GM12878 (cell line): ENCODE results near the gene USP27X. TPM values are rescaled to one million over a fixed set of nuclear protein-coding genes. Genes with fewer than 3 reads are reported as not detected.

ENCODE experiments used
- ATAC-seq: fragments of 200-7000 bp; cut with Tn5 transposase; 3 replicates; pipeline ENCODE4 v1.9.1; 2020; ENCODE audit warnings: mild to moderate bottlenecking, moderate library complexity
- BruUV-seq: library from RNA; stranded (reverse); fragments of 400-500 nt; replicated peaks from 2 replicates; lab custom pipeline; 2021; lab: Mats Ljungman, UMichigan
- CTCF ChIA-PET: fragments of 300-600 bp; sonication (Branson Sonifier 250); formaldehyde crosslinking; extraction: SDS; loops from one replicate; lab custom pipeline; 2021; ENCODE audit warnings: inconsistent platforms; lab: Yijun Ruan, JAX
- POLR2A ChIA-PET: fragments of 350-600 bp; formaldehyde crosslinking; extraction: SDS; loops from one replicate; lab custom pipeline; 2021; ENCODE audit warnings: inconsistent platforms; lab: Charles Lee
- RAD21 ChIA-PET: fragments of 300-600 bp; sonication (Branson Sonifier 250); formaldehyde crosslinking; loops from one replicate; lab custom pipeline; 2023; ENCODE audit warnings: antibody characterized with exemption; ENCODE audit not compliant: unreplicated experiment; lab: Charles Lee
- SMC1A ChIA-PET: fragments of 300-600 bp; sonication (Branson Sonifier 250); formaldehyde crosslinking; loops from one replicate; lab custom pipeline; 2023; ENCODE audit not compliant: unreplicated experiment, uncharacterized antibody; lab: Charles Lee
- DNase-seq: peaks from one replicate; pipeline ENCODE4 v3.0.0-alpha.2; 2011; ENCODE audit warnings: low read depth, low spot score
- FAIRE-seq: peaks from 3 replicates; lab custom pipeline; 2011; peaks lifted over from hg19 to GRCh38; lab: Jason Lieb, UNC
- H2AFZ ChIP-seq: 2 replicates; pipeline ENCODE4 v1.6.0; 2011; ENCODE audit warnings: low read depth, low read length, control low read depth; ENCODE audit not compliant: control insufficient read depth
- H3K27ac ChIP-seq: 2 replicates; pipeline ENCODE4 v1.5.1; 2011; ENCODE audit warnings: control low read depth; ENCODE audit not compliant: control insufficient read depth, insufficient read depth
- H3K27me3 ChIP-seq, 2 experiments: replicated peaks in 1 of 2; 2 replicates each; pipeline versions ENCODE4 v1.6.0 to v1.6.1; 2011; ENCODE audit warnings: low read length in 1 of 2; ENCODE audit not compliant: control insufficient read depth in 2 of 2, insufficient read depth in 2 of 2
- H3K36me3 ChIP-seq, 2 experiments: 2 replicates each; pipeline ENCODE4 v1.5.1; 2011; ENCODE audit warnings: low read length in 1 of 2; ENCODE audit not compliant: control insufficient read depth in 2 of 2, insufficient read depth in 2 of 2
- H3K4me1 ChIP-seq: 2 replicates; pipeline ENCODE4 v1.6.1; 2011; ENCODE audit warnings: mild to moderate bottlenecking, low read length, moderate library complexity, mixed read lengths; ENCODE audit not compliant: control insufficient read depth, insufficient read depth
- H3K4me2 ChIP-seq: 2 replicates; pipeline ENCODE4 v1.6.0; 2011; ENCODE audit warnings: control low read depth; ENCODE audit not compliant: control insufficient read depth, insufficient read depth
- H3K4me3 ChIP-seq: fragments of 200-600 bp; sonication (generic); 2 replicates; pipeline ENCODE4 v1.5.1; 2016
- H3K79me2 ChIP-seq: 2 replicates; pipeline ENCODE4 v1.6.0; 2011; ENCODE audit warnings: low read length; ENCODE audit not compliant: control insufficient read depth, insufficient read depth
- H3K9ac ChIP-seq: 2 replicates; pipeline ENCODE4 v1.8.0; 2011; ENCODE audit warnings: low read length, control low read depth, mixed read lengths; ENCODE audit not compliant: control insufficient read depth, insufficient read depth
- H3K9me3 ChIP-seq: replicated peaks from 3 replicates; pipeline ENCODE4 v1.5.1; 2011; ENCODE audit warnings: mild to moderate bottlenecking, low read length; ENCODE audit not compliant: control insufficient read depth, insufficient read depth
- H4K20me1 ChIP-seq: 2 replicates; pipeline ENCODE4 v1.6.0; 2011; ENCODE audit not compliant: control insufficient read depth, insufficient read depth
- BCLAF1 ChIP-seq: fragments of 450-650 bp; IDR thresholded peaks from 2 replicates; pipeline ENCODE4 v1.6.1; 2017; ENCODE audit warnings: antibody characterized with exemption, mild to moderate bottlenecking, moderate library complexity
- CUX1 ChIP-seq: IDR thresholded peaks from 2 replicates; pipeline ENCODE4 v1.6.1; 2012; ENCODE audit warnings: improper control_type of control experiment, low read depth, low read length; ENCODE audit not compliant: insufficient replicate concordance
- DPF2 ChIP-seq: fragments of 450-650 bp; IDR thresholded peaks from 2 replicates; pipeline ENCODE4 v1.6.1; 2017; ENCODE audit warnings: mild to moderate bottlenecking
- E4F1 ChIP-seq: fragments of 450-650 bp; IDR thresholded peaks from 2 replicates; pipeline ENCODE4 v1.6.1; 2018; ENCODE audit warnings: borderline replicate concordance, mild to moderate bottlenecking; ENCODE audit not compliant: partially characterized antibody
- NFYB ChIP-seq: IDR thresholded peaks from 2 replicates; pipeline ENCODE4 v1.6.1; 2011; ENCODE audit warnings: low read depth, mild to moderate bottlenecking, low read length, improper control_type of control experiment, moderate library complexity; ENCODE audit not compliant: insufficient read depth
- POLR2A ChIP-seq: IDR thresholded peaks from 2 replicates; pipeline ENCODE4 v1.6.1; 2011; ENCODE audit warnings: low read depth, mild to moderate bottlenecking, low read length
- POLR2AphosphoS5 ChIP-seq: IDR thresholded peaks from 2 replicates; pipeline ENCODE4 v1.6.1; 2011; ENCODE audit warnings: mild to moderate bottlenecking, low read length, inconsistent platforms
- TAF1 ChIP-seq: IDR thresholded peaks from 2 replicates; pipeline ENCODE4 v1.6.1; 2011; ENCODE audit warnings: mild to moderate bottlenecking, low read depth, low read length, borderline replicate concordance
- WGBS: methylation state at CpG from one replicate; pipeline ENCODE4 v1.1.6; 2016; ENCODE audit warnings: low lambda C conversion rate; ENCODE audit not compliant: insufficient replicate concordance, insufficient coverage; ENCODE audit errors: missing lambda C conversion rate; 5-methylcytosine and 5-hydroxymethylcytosine counted together
- in situ Hi-C: fragments of 300-500 bp; cut with MboI; formaldehyde crosslinking; loops from 9 replicates; pipeline ENCODE4 v1.14.3; 2018; ENCODE audit warnings: mixed read lengths
- intact Hi-C: fragments of 100-400 bp; cut with micrococcal nuclease; formaldehyde crosslinking; loops from one replicate; pipeline ENCODE4 v1.14.2; 2022; ENCODE audit not compliant: unreplicated experiment
- polyA plus RNA-seq, 11 experiments: library from polyadenylated mRNA; depleted of rRNA in 4 of 11; unstranded in 6 of 11; stranded (reverse) in 5 of 11; fragments of >200 nt; fragmentation: Nextera tagmentation in 4 of 11; fragmentation: Illumina TruSeq in 1 of 11; extraction: Ambion mirVana in 4 of 11; extraction: Trizol in 1 of 11; gene quantifications; 1 replicate in 1 of 11; 2 replicates in 10 of 11; pipeline versions ENCODE4 v1.2.1 to v1.2.3, GENCODE V29; 2011 to 2016; ENCODE audit warnings: inconsistent platforms in 2 of 11, missing spikeins in 2 of 11, low read depth in 1 of 11
- total RNA-seq, 4 experiments: library from RNA; depleted of rRNA in 3 of 4; stranded (reverse); fragments of >200 nt in 3 of 4; fragmentation: Illumina TruSeq in 1 of 4; extraction: Trizol in 1 of 4; gene quantifications; 2 replicates each; pipeline versions ENCODE4 v1.2.1 to v1.2.3, GENCODE V29; 2013 to 2021
- TF ChIP-seq, protein P1 (sequence below): fragments of 450-650 bp; formaldehyde crosslinking; IDR thresholded peaks from 2 replicates; pipeline ENCODE4 v1.4.0; 2020; ENCODE audit warnings: mild to moderate bottlenecking, moderate library complexity

The USP27X gene
- total and polyA plus RNA-seq, 10 of the 15 experiments (the other 5 are each of a cell fraction or from before 2014, with no cell fraction given) = 0.09 to 2.0 (median 0.89) TPM; not detected in 1

DNA sequence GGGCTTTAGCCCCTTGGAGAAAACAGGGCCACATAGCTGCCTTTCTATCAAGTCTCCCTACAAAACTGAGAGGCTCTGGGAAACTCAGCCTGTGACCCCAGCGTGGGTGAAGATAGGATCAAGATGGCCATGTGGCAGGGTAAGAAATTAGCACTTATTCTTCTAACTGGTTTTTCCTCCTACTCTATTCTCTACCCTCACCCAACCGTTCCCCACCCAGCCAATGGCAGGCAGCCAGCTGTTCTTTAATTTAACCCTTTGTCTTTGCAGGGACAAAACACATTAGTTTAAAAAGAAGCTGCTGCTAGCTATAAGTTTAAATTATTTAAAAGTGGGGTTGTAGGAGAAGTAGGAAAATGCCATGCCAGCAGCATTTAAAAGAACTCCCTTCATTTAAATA, 45.9 kb downstream of the USP27X start:
- intact Hi-C loops = no loop called here
- CTCF ChIA-PET = interaction anchor here (1.0 to 3.4 kb wide), 4 partner anchors 9 to 655 kb away, joined by 3 to 11 read pairs (median 4); no protein-coding TSS in a partner anchor
- TF ChIP-seq BCLAF1 (no peak), POLR2AphosphoS5 (no peak), NFYB (no peak), DPF2 (no peak), E4F1 (no peak), CUX1 (no peak), TAF1 (no peak), POLR2A (no peak)
- TF ChIP-seq, protein P1, sequence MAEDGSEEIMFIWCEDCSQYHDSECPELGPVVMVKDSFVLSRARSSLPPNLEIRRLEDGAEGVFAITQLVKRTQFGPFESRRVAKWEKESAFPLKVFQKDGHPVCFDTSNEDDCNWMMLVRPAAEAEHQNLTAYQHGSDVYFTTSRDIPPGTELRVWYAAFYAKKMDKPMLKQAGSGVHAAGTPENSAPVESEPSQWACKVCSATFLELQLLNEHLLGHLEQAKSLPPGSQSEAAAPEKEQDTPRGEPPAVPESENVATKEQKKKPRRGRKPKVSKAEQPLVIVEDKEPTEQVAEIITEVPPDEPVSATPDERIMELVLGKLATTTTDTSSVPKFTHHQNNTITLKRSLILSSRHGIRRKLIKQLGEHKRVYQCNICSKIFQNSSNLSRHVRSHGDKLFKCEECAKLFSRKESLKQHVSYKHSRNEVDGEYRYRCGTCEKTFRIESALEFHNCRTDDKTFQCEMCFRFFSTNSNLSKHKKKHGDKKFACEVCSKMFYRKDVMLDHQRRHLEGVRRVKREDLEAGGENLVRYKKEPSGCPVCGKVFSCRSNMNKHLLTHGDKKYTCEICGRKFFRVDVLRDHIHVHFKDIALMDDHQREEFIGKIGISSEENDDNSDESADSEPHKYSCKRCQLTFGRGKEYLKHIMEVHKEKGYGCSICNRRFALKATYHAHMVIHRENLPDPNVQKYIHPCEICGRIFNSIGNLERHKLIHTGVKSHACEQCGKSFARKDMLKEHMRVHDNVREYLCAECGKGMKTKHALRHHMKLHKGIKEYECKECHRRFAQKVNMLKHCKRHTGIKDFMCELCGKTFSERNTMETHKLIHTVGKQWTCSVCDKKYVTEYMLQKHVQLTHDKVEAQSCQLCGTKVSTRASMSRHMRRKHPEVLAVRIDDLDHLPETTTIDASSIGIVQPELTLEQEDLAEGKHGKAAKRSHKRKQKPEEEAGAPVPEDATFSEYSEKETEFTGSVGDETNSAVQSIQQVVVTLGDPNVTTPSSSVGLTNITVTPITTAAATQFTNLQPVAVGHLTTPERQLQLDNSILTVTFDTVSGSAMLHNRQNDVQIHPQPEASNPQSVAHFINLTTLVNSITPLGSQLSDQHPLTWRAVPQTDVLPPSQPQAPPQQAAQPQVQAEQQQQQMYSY = no peak

More for the DNA sequence above, 45.9 kb downstream of the USP27X start:
- Histone ChIP-seq H3K4me3 (no peak overlapping the region), H3K9ac (no peak overlapping the region), H3K36me3 (no peaks in the 10 kb centered on the region), H4K20me1 (no peaks in the 10 kb centered on the region), H3K4me2 (peak overlapping the region; percentile 13; the same call in 1 of the 2 replicates), H3K79me2 (no peaks in the 10 kb centered on the region), H2AFZ (no peak overlapping the region), H3K27ac (no peak overlapping the region), H3K9me3 (no peaks in the 10 kb centered on the region), H3K27me3 (no peaks in the 10 kb centered on the region), H3K4me1 (no peaks in the 10 kb centered on the region)
- ChIA-PET RAD21 (interaction anchor here (1.4 to 1.7 kb wide), 2 partner anchors 23 to 280 kb away, joined by 3 to 5 read pairs; partner anchors contain the start of gene CCNB3), SMC1A (interaction anchor here (1.4 to 2.7 kb wide), 3 partner anchors 27 to 54 kb away, joined by 3 to 10 read pairs (median 10); no protein-coding TSS in a partner anchor), POLR2A (no interaction called here)
- ATAC-seq = no peak
- BruUV-seq = no TSS peak
- WGBS = 22% methylated on average over 2 of the region's 2 CpGs
- no peak for DNase-seq
- in situ Hi-C loops = no loop called here
- FAIRE-seq = no peak
